Activated B cell treated with CpG ODN at 0.5 μM for 24 hours (primary cell): ENCODE results near the gene ASIC3. TPM values are rescaled to one million over a fixed set of nuclear protein-coding genes. Genes with fewer than 3 reads are reported as not detected.

Experiments
- ATAC-seq: fragments of 200-7000 bp; cut with Tn5 transposase; one replicate; pipeline ENCODE4 v1.10.0; 2021; ENCODE audit warnings: low read depth, mild to moderate bottlenecking, moderate library complexity
- CTCF ChIA-PET: fragments of 350-600 bp; sonication (Branson Sonifier 250); formaldehyde crosslinking; loops from one replicate; lab custom pipeline; 2021; ENCODE audit warnings: antibody characterized with exemption; lab: Charles Lee
- POLR2A ChIA-PET: fragments of 350-600 bp; sonication (Branson Sonifier 250); formaldehyde crosslinking; loops from one replicate; lab custom pipeline; 2021; ENCODE audit warnings: antibody characterized with exemption; lab: Charles Lee
- DNase-seq: peaks from one replicate; pipeline ENCODE4 v3.0.0; 2022
- H3K27ac Mint-ChIP-seq: one replicate; pipeline ENCODE4 v1.8.0; 2020; ENCODE audit warnings: mixed read lengths
- H3K27me3 Mint-ChIP-seq: one replicate; pipeline ENCODE4 v1.8.0; 2021; ENCODE audit warnings: mixed read lengths
- H3K36me3 Mint-ChIP-seq: one replicate; pipeline ENCODE4 v1.8.0; 2021; ENCODE audit warnings: low read depth, mixed read lengths
- H3K4me1 Mint-ChIP-seq: one replicate; pipeline ENCODE4 v1.8.0; 2021; ENCODE audit warnings: mixed read lengths
- H3K4me3 Mint-ChIP-seq: one replicate; pipeline ENCODE4 v1.8.0; 2020; ENCODE audit warnings: mild to moderate bottlenecking, mixed read lengths
- H3K9me3 Mint-ChIP-seq: one replicate; pipeline ENCODE4 v1.8.0; 2020; ENCODE audit warnings: mixed read lengths
- intact Hi-C: fragments of 100-400 bp; cut with micrococcal nuclease; formaldehyde crosslinking; loops from one replicate; pipeline ENCODE4 v1.15.1; 2024
- total RNA-seq: library from RNA; stranded (reverse); gene quantifications from 2 replicates; pipeline ENCODE4 v1.2.3, GENCODE V29; 2022
- TF ChIP-seq, protein P1 (sequence below): fragments of 200-600 bp; IDR thresholded peaks from one replicate; pipeline ENCODE4 v1.8.0; 2022; ENCODE audit warnings: antibody characterized with exemption, mild to moderate bottlenecking

ASIC3 gene
- total RNA-seq, result 1.2 TPM in 2 replicates

DNA sequence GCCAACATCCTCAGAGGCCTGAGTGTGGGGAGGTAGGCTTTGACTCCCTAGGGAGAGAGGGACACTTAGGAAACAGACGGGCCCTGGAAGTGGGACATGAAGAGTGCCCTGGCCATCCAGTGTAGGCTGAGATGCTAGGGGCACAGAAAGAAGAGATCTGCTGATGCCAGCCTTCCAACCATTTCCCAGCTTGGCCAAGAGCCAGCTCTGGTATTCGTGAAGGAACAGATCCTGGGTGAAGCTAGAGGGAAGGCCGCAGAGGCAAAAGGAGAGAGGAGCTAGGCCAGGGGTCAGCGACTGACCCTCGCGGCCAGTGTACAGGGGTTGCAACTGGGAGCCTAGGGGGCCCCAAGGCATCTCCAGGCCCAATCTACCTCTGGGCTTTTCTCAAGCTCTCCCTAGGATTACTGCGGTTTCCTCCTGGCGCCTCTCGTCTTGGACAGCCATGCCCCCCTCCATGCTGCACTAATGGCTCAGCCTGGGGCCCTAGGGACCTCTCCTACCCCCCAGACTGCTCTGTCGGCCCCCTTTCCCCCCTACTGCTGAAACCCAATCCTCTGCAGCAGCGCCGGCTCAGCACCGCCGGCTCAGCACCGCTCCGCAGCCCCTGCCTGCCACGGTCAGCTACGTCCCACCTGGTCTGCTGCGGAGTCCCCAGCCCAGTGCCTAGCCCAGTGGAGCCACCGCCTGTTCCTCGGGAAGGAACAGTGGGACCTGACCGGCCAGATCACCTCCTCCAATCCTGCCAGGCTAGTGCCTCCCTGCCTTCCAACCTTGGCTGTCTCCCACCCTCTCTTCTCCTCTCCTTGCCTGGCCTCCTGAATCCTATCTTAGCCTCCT, at the start of gene ASIC3:
Gene ASIC3 (plus strand): TSS at position 556 of the 840 bp plus-strand sequence. CDS start 355 bp downstream, outside the sequence.
- ChIA-PET CTCF (no interaction called here), POLR2A (no interaction called here)
- peaks cover 3% of the 10 kb centered on the region for H3K4me1 Mint-ChIP-seq
- intact Hi-C loops, result no loop called here
- peaks cover 8% of the 10 kb centered on the region for H3K27me3 Mint-ChIP-seq
- peaks cover 13% of the 10 kb centered on the region for H3K36me3 Mint-ChIP-seq
- no peak for ATAC-seq
- H3K9me3 Mint-ChIP-seq, result no peaks in the 10 kb centered on the region
- DNase-seq, result no peak
- TF ChIP-seq, protein P1, sequence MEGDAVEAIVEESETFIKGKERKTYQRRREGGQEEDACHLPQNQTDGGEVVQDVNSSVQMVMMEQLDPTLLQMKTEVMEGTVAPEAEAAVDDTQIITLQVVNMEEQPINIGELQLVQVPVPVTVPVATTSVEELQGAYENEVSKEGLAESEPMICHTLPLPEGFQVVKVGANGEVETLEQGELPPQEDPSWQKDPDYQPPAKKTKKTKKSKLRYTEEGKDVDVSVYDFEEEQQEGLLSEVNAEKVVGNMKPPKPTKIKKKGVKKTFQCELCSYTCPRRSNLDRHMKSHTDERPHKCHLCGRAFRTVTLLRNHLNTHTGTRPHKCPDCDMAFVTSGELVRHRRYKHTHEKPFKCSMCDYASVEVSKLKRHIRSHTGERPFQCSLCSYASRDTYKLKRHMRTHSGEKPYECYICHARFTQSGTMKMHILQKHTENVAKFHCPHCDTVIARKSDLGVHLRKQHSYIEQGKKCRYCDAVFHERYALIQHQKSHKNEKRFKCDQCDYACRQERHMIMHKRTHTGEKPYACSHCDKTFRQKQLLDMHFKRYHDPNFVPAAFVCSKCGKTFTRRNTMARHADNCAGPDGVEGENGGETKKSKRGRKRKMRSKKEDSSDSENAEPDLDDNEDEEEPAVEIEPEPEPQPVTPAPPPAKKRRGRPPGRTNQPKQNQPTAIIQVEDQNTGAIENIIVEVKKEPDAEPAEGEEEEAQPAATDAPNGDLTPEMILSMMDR, result no peak
- no peak within 1 kb of the TSS for H3K4me3 Mint-ChIP-seq
- no peak within 1 kb of the TSS for H3K27ac Mint-ChIP-seq

DNA sequence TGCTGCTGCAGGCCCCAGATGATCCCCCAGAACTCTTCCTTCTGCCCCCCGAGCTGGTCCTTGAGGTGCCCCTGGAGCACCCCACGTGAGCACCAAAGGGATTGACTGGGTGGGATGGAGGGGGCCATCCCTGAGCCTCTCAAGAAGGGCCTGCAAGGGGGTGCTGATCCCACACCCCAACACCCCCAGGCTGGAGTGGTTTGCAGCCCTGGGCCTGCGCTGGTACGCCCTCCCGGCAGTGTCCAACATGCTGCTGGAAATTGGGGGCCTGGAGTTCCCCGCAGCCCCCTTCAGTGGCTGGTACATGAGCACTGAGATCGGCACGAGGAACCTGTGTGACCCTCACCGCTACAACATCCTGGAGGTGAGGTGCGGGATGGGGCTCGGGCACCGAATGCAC, 49.3 kb upstream of the ASIC3 start:
- POLR2A ChIA-PET, result no interaction called here
- no peaks in the 10 kb centered on the region for H3K36me3 Mint-ChIP-seq
- no peak overlapping the region for H3K4me3 Mint-ChIP-seq
- no peak overlapping the region for H3K27ac Mint-ChIP-seq
- peaks cover 3% of the 10 kb centered on the region for H3K4me1 Mint-ChIP-seq
- intact Hi-C loops, result no loop called here
- H3K9me3 Mint-ChIP-seq, result no peaks in the 10 kb centered on the region
- peaks cover 18% of the 10 kb centered on the region for H3K27me3 Mint-ChIP-seq
- TF ChIP-seq, protein P1, result no peak
- ATAC-seq, result no peak
- CTCF ChIA-PET, result interaction anchor here (0.6 kb wide), 1 partner anchor 108 kb away, joined by 3 read pairs; no protein-coding TSS in a partner anchor
- DNase-seq, result no peak

DNA sequence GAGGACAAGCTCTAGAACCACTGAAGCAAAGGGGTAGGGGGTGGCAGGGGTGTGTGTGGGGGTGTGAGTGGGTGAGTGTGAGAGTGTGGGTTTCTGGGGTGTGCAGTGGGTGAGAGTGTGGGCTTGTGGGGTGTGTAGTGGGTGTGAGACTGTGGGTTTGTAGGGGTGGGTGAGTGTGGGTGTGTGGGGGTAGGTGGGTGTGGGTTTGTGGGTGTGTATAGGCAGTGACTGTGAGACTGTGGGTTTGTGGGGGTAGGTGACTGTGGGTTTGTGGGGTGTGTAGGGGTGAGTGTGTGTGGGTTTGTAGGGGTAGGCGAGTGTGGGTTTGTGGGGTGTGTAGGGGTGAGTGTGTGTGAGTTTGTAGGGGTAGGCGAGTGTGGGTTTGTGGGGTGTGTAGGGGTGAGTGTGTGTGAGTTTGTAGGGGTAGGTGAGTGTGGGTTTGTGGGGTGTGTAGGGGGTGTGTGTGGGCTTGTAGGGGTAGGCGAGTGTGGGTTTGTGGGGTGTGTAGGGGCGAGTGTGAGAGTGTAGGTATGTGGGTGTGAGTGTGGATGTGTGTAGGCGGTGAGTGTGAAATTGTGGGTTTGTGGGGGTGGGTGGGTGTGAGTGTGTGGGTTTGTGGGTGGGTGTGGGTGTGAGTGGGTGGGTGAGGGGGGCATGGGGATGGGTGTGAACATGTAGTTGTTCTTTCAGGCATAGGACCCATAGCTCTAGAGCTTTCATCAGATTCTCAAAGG, 48.7 kb upstream of the ASIC3 start:
- Mint-ChIP-seq H3K4me1 (peaks cover 1% of the 10 kb centered on the region), H3K27me3 (peaks cover 19% of the 10 kb centered on the region), H3K36me3 (no peaks in the 10 kb centered on the region), H3K9me3 (no peaks in the 10 kb centered on the region), H3K4me3 (no peak overlapping the region), H3K27ac (no peak overlapping the region)
- TF ChIP-seq, protein P1, result no peak
- POLR2A ChIA-PET, result no interaction called here
- ATAC-seq (no peak), DNase-seq (no peak)
- CTCF ChIA-PET, result no interaction called here
- intact Hi-C loops, result no loop called here

DNA sequence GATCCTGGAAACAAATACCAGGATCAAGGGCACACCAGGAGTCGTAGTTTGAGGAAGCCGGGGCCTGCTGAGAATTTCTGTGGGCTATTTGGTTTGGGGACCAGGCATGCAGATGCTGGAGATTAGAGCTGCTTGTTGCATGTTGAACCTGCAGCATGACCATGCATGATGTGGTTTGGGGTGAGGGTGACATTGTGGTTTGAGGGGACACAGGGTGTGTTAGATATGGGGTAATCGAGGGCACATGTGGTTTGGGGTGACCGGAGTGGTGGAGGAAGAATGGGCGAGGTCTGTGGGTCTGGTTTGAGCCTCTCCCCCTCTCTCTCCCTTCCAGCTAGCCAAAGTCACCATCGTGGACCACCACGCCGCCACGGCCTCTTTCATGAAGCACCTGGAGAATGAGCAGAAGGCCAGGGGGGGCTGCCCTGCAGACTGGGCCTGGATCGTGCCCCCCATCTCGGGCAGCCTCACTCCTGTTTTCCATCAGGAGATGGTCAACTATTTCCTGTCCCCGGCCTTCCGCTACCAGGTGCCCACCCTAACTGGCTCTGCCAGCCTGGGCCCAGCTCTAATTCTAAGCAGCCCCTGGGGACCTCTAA, 47.3 kb upstream of the ASIC3 start:
- H3K27ac Mint-ChIP-seq, result no peak overlapping the region
- ATAC-seq (no peak), DNase-seq (no peak)
- no peaks in the 10 kb centered on the region for H3K9me3 Mint-ChIP-seq
- peaks cover 19% of the 10 kb centered on the region for H3K27me3 Mint-ChIP-seq
- H3K36me3 Mint-ChIP-seq, result no peaks in the 10 kb centered on the region
- CTCF ChIA-PET, result no interaction called here
- peaks cover 1% of the 10 kb centered on the region for H3K4me1 Mint-ChIP-seq
- TF ChIP-seq, protein P1, result no peak
- no peak overlapping the region for H3K4me3 Mint-ChIP-seq
- POLR2A ChIA-PET, result no interaction called here
- intact Hi-C loops, result no loop called here

DNA sequence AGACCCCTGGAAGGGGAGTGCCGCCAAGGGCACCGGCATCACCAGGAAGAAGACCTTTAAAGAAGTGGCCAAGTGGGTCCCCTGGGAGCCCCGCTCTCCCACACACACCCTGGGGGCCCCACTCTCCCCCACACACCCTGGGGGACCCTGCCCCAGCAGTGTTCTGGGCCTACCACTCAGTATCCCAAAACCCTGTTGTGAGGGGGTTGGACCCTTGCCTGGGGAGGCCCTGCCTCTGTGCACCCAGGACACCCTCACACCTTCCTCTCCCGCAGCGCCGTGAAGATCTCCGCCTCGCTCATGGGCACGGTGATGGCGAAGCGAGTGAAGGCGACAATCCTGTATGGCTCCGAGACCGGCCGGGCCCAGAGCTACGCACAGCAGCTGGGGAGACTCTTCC, 46.8 kb upstream of the ASIC3 start:
- CTCF ChIA-PET, result no interaction called here

More for the DNA sequence above, 46.8 kb upstream of the ASIC3 start:
- peaks cover 1% of the 10 kb centered on the region for H3K4me1 Mint-ChIP-seq
- intact Hi-C loops, result no loop called here
- no peak overlapping the region for H3K27ac Mint-ChIP-seq
- ATAC-seq (no peak), DNase-seq (no peak)
- peaks cover 19% of the 10 kb centered on the region for H3K27me3 Mint-ChIP-seq
- POLR2A ChIA-PET, result no interaction called here
- no peaks in the 10 kb centered on the region for H3K9me3 Mint-ChIP-seq
- H3K36me3 Mint-ChIP-seq, result no peaks in the 10 kb centered on the region
- H3K4me3 Mint-ChIP-seq, result no peak overlapping the region
- TF ChIP-seq, protein P1, result no peak
